ENCODE results near the gene LIPE.

LIPE gene

GRCh38 chr19:42428676-42429075, 1.5 kb upstream of the LIPE start:
- no peak overlapping the region for H3K4me3 ChIP-seq (ENCODE audit: low read depth, low read length)
- TF ChIP-seq CTCF (IDR thresholded peaks at IDR 0.05; ENCODE audit: low read depth, low read length), result no peak

- no peak for TF ChIP-seq CTCF (IDR thresholded peaks at IDR 0.05; ENCODE audit: low read depth, low read length)
- no peak overlapping the region for H3K4me3 ChIP-seq (ENCODE audit: low read depth, low read length)
Observed at GRCh38 chr19:42426643-42427042, 545 bp downstream of the LIPE start.

- H3K4me3 ChIP-seq (ENCODE audit: low read depth, low read length), result no peak overlapping the region
- TF ChIP-seq CTCF (IDR thresholded peaks at IDR 0.05; ENCODE audit: low read depth, low read length), result no peak
Observed at GRCh38 chr19:42424712-42425131, 2.5 kb downstream of the LIPE start.

- H3K4me3 ChIP-seq (ENCODE audit: low read depth, low read length), result no peak overlapping the region
- TF ChIP-seq CTCF (IDR thresholded peaks at IDR 0.05; ENCODE audit: low read depth, low read length), result no peak
Observed at GRCh38 chr19:42424345-42424707, 2.9 kb downstream of the LIPE start.

GRCh38 chr19:42423462-42424344, 3.5 kb downstream of the LIPE start:
- no peak for TF ChIP-seq CTCF (IDR thresholded peaks at IDR 0.05; ENCODE audit: low read depth, low read length)
- H3K4me3 ChIP-seq (ENCODE audit: low read depth, low read length), result peak overlapping the region; percentile 72

GRCh38 chr19:42422901-42423461, 4.2 kb downstream of the LIPE start:
- peak overlapping the region; percentile 72 for H3K4me3 ChIP-seq (ENCODE audit: low read depth, low read length)
- no peak for TF ChIP-seq CTCF (IDR thresholded peaks at IDR 0.05; ENCODE audit: low read depth, low read length)
